Posterior vena cava (tissue), 2 donors: ENCODE data around the gene SPAM1. TPM values are rescaled to one million over a fixed set of nuclear protein-coding genes. Genes with fewer than 3 reads are reported as not detected.
"Not testable (repeated sequence)": the region's sequence is repeated elsewhere in the genome, so short reads cannot be mapped to it uniquely, and the experiment has no call there.

Experiments used
- DNase-seq: peaks from one replicate; pipeline ENCODE4 v3.0.0-alpha.2; 2020; ENCODE audit warnings: low spot score
- intact Hi-C, 2 donors: fragments of 100-400 bp; cut with DNase I; formaldehyde crosslinking; loops; one replicate each; pipeline versions ENCODE4 v1.14.1 to v1.14.2; 2022 to 2023
- total RNA-seq, 2 donors: library from RNA; stranded (reverse); fragmentation: NEBNext Ultra II Directional; extraction: Animal tissue kit (Norgen Biotek cat#: 25700); gene quantifications; one replicate each; pipeline ENCODE4 v1.2.1, GENCODE V29; 2021
- donor health status: DM: yes; HTN: yes; CAD: no.
- donor health status: DM: yes; HTN: yes; CAD: no.

SPAM1 gene
- total RNA-seq, 2 donors from 2014 or later, result not detected

DNA sequence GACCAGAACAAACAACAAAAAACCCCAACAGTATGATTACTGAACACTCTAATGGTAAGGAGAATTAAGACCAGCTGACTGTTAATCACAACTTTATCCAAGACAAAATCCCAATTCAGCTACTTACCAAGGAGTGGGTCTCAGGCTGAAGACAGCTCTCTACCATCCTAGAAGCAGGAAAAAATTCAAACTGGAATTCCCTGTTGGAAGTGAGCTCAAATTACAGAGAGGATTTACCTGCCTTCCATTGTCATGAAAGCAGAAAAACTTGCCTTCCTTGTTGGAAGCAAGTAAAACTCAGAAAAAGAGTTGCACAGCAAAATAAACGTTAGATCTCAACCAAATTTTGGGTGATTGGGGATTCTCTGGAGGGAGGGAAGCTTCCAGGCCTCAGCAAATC is 20.9 kb downstream of the SPAM1 start:
- intact Hi-C loops, result no loop called here
- no peak for DNase-seq

DNA sequence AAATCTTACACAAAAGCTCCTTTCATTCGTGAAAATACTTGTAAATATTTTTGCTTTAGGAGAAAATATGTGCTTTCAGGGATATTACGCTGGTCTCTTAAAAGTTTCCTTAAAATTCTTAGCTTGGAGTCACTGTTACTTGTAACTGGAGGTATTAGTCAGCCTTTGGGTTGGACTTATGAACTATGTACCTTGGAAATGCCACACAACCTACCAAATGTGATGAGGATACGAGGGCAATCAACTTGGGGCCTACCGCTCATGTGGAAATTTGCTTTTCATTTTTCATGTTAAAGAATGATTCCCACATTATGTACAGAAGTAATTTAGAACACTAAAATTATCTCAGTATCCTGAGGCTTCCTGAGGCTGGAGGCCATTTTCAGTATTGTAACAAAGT is 23.1 kb downstream of the SPAM1 start:
- no peak for DNase-seq
- intact Hi-C loops, result no loop called here

DNA sequence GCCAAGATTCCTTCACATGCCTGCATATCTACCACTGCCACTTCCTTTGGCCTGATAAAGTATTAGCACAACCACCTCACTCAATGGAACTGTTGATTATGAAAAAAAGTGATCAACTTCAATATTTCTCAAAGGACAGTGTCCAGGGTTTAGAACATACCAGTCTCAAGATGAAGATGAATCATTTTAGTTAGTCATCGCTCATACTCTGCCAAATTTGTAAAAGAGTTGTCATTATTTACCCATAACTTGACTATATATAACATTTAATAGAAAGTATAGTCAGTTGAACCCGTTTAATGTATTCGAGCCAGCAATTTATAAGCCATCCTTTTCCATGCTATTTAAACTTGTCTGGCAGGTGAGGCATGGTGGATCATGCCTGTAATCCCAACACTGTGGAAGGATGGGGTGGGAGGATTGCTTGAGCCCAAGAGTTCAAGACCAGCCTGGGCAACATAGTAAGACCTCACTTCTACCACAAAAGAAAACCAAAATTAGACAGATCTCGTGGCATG is 33.2 kb downstream of the SPAM1 start:
- no peak for DNase-seq
- intact Hi-C loops, result no loop called here

DNA sequence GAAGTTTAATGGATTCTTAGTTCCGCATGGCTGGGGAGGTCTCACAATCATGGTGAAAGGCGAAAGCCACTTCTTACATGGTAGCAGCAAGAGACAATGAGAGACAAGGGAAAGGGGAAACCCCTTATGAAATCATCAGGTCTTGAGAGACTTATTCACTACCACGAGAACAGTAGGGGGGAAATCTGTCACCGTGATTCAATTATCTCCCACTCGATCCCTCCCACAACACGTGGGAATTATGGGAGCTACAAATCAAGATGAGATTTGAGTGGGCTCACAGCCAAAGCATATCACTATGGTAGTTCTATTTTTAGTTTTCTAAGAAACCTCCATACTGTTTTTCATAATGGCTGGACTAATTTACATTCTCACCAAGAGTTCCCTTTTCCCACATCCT is 36.7 kb downstream of the SPAM1 start:
- intact Hi-C loops, result no loop called here
- DNase-seq, result no peak

DNA sequence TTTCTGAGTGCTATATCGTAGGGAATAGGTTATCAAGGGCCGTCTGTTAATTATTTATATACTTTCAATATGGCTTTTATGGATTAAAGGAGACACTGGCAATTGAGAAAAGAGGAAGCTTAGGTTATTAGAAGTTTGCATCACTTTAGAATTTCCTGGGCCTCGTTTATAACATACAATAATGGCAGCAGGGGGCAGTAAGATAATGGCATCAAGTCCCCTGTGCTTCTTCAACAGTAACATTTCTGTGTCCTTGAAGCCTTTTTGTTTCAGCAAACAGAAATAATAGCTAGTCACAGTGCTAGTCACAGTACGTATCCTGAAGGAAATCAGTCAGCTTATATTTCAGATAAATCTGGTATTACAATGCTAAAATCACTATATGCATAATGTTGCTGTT is 41.9 kb downstream of the SPAM1 start:
- DNase-seq, result no peak
- intact Hi-C loops, result no loop called here

DNA sequence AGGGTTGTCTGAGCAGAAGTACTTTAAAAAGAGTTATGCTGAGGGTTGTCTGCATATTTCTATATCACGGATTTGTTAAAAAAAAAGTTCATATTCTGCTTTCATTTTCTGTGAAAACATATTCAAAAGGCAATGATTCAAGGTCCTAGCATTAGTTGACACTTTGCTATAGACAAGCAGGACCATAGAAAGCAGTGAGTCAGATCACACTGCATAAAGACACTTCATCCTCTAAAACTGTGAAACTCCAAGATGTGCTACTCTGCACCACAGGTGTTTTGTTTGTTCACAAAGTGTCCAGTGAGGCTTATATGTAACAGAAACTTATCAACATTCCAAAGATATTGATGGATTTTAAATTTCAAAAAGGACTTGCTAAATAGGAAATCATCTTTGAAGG is 47.0 kb downstream of the SPAM1 start:
- intact Hi-C loops, result no loop called here
- DNase-seq, result no peak

DNA sequence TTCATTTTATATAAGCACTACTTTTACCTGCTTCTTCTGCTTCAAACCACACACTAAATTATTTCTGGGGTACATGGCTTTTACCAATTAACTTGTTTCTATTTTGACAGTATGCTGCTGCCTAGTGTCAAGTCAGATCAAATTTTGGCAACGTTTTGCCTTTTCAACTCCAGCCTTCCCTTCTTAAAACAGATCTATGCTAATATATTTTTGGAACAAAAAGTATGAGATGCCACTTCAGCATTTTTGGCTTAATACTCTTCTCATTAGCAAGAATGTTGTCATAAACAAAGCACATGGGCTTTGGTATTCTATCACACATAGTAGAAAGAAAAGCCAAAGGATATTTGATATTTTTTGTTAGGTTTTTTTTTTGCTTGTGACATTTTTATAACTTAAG is 47.8 kb downstream of the SPAM1 start:
- no peak for DNase-seq
- intact Hi-C loops, result no loop called here

DNA sequence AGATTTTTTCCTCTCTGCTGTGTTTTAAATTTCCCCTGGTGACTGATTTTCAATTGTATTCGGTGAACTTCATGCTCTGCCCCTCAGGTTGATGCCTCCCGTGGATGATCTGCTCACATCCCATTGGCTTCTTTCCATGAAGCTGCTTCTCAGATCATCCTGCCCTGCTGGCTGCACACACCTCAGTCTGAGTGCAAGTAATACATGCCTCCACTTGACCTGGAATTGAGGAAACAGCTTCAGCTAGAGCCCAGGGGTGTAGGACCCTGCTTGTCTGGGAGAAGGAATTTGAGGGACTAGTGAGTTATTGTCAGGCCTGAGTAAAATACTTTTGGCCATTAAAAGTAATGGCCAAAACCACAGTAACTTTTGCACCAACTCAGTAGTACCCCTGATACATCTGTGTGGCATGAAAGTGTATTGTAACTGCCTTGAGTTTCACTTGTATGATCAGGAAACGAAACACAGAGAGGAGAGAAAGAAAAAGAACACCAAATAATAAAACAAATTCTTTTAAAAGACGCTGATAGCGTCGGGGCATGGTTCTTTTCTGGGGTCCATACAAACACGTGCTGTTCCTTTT is 49.4 kb downstream of the SPAM1 start:
- DNase-seq, result no peak
- intact Hi-C loops, result no loop called here

DNA sequence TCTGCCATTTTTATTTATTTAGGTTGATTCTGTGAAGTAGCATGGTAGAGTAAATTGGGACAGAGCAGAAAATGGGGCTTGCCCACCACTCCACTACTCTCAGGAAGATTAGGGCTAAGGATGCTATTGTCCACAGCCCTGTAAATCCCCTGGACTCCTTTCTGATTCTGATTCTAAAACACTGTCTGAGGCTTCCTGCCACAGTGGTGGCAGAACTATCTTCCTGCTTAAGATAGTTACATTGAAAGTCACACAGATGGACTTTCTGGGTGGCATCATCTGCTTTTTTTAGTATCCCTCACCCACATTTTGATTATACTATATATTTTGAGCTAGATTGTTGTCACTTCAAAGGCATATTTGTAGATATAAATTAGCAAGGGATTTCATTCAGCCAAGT is 50.0 kb downstream of the SPAM1 start:
- intact Hi-C loops, result no loop called here
- no peak for DNase-seq

DNA sequence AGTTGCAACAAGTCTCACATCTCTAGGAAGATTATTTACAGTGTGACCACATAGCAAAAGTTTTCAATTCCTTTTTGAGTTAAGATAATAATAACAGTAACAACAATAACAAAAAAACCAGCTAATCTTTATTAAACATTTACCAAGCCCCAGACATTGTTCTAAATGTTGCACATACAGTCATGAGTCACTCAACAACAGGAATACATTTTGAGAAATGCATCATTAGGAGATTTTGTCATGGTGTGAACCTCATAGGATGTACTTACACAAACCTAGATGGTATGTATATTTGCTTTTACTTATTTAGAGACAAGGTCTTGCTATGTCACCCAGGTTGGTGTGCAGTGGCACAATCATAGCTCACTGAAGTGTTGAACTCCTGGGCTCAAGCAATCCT is 52.0 kb downstream of the SPAM1 start:
- intact Hi-C loops, result no loop called here
- no peak for DNase-seq

DNA sequence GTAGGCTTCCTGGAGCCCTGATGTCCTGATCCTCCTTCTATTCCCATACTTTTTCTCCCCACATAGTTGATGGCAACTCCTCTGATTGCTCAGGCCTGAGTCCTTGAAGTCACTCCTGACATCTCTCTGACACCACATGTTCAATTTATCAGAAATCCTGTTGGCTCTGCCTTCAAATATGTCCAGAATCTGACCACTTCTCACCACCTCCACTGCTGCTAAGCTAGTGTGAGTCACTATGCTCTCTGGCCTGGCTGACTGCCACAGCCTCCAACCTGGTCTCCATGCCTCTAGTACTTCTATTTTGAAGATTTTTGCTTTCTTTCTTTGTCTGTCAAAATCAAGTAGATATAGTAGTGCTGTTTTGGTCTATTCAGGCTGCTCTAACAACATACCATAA is 54.8 kb downstream of the SPAM1 start:
- intact Hi-C loops, result no loop called here
- no peak for DNase-seq

DNA sequence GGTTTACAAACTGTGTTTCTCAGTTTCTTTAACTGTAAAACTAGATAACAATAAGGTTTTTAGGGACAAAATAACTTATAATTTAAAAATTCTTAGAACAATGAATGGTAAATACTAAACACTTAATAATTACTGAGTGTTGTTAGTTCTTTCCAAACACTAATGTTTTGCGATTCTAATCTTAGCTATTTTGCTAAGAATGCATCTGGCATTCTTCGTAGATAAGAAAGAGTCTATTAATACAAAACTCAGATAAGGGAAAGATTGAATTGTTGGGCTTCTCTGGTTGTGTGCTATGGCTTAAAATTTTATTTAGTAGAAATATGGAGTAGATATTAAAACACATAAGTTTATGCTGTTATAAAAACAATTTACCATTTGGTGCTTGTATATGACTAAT is 62.4 kb downstream of the SPAM1 start:
- intact Hi-C loops, result no loop called here
- no peak for DNase-seq

DNA sequence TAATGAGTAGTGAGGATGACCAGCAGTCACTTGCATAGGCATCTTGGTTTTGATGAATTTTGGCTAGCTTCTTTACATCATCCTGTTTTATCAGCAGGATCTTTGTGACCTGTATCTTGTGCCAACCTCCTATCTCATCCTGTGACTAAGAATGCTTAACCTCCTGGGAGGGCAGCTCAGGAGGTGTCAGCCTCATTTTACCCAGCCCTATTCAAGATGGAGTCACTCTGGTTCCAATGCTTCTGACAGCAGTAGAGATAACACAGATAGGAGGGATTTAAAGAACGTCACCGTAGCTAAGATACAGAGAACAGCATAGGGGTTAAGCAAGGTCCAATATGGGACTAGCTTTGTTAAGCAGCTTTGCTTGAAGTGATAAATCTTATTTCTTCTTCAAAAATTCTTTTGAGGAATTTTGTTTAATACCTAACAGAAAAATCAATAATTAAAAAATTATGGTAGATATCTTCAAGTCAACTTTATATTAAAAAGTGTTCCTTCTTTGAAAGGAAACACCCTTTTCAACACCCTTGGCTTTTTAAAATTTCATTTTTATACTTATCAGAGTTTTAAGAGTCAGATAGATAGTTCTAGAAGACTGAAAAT is 68.0 kb downstream of the SPAM1 start:
- no peak for DNase-seq
- intact Hi-C loops, result no loop called here

DNA sequence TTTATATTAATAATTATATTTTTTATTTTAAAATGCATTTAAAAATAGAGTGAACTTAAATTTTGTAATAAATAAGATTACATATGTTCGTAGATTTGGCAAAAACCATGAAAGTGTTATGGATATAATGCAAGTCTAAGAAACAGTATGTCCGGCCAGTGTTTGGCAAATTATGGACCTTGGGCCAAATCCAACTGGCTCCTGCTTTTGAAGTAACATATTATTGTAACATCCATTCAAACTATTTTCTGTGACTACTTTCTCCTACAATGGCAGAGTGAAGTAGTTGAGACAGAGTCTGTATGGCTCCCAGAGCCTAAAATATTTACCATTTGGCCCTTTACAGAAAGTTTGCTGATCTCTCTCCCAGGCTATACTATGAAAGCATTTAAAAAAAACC is 69.0 kb downstream of the SPAM1 start:
- intact Hi-C loops, result no loop called here

DNA sequence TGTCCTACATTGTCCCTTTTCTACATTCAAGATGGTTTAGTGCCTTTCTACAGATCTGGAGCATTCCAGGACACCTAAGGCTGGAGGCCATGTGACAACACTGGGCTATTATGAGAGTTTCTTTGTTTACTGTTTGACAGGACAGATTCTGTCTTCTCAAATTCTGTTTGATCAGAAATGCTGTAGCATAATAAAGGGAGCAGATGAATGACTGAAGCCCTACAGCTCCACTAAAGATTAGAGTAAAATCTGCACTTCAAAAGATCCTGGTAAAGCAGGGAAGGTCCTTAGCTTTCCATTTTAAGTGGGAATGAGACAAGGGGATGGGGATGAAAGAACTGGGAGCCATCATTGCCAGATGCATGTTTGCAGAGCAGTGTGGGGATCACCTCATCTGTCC is 69.4 kb downstream of the SPAM1 start:
- DNase-seq, result no peak
- intact Hi-C loops, result no loop called here

More for the DNA sequence above, 69.0 kb downstream of the SPAM1 start:
- no peak for DNase-seq

DNA sequence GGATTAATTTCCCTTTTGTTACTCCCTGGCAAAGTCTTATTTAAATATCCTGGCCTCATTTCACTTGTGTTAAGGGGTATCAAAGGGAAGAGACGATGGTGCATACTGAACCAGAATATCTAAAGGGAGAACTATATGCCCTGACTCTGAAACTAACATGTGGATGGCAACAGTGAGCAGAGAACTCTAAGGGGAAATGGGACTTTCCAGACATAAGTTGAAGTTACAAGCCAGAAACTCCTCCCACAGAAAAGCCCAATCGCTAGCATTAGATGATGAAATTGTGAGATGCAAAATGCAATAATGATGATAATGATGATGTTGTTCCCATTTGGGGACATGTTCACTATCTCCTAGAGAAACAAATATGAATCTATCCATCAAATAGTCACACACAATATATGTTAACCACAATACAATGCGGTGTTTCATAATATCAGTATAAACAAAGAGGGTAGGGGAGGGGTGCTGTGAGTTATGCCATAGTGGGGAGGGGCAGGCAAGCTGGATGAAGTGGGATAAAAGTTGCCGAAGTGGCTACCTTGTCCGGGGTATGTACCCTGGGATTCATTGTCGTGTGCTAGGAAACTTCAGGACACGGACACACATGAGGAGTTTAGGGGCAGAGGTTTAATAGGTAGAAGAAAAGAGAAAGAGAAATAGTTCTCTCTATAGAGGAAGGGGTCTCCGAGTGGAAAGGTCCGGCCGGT is 70.7 kb downstream of the SPAM1 start:
- DNase-seq, result no peak
- intact Hi-C loops, result no loop called here

DNA sequence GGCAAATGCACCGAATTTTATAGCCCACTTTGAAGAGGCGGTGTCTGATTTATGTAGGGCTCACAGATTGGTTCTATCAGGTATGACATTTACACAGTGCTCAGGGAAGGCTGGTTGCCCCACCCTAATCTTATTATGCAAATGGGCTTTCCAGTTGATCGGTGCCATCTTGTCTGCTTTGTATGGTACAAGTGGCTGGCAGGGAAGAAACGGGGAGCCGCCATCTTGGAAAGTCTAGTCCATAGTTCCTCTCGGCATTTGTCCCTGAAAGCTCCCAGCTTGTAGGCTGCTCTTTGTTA is 71.2 kb downstream of the SPAM1 start:
- no peak for DNase-seq
- intact Hi-C loops, result no loop called here

DNA sequence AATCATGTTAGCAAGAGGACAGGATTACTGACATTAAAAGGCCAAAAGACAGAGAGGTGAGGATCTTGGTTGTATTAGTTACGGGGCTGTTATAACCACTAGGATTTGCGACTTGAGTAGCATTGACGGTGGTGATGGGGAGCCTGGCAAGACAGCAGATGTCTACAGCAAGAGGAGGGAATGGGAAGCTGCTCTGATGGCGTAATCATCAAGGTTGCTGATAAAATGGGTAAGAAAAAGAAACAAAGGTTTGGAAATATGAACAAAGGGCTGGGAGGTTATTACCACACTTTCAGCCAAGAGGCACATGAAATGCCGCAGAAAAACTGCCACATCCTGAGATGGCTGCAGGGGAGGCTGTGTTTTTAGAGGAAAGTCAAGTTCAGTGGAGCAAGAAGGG is 73.9 kb downstream of the SPAM1 start:
- intact Hi-C loops, result no loop called here
- no peak for DNase-seq

DNA sequence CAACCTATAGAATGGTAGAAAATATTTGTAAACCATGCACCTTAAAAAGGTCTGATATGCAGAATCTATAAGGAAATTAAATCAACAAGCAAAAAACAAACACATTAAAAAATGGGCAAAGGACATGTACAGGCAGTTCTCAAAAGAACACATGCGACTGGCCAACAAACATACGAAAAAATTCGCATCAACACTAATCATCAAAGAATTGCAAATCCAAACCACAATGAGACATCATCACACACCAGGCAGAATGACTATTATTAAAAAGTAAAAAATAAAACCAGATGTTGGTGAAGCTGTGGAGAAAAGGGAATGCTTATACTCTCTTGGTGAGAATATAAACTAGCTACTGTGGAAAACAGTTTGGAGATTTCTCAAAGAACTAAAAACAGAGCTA is 74.7 kb downstream of the SPAM1 start:
- intact Hi-C loops, result no loop called here
- no peak for DNase-seq

DNA sequence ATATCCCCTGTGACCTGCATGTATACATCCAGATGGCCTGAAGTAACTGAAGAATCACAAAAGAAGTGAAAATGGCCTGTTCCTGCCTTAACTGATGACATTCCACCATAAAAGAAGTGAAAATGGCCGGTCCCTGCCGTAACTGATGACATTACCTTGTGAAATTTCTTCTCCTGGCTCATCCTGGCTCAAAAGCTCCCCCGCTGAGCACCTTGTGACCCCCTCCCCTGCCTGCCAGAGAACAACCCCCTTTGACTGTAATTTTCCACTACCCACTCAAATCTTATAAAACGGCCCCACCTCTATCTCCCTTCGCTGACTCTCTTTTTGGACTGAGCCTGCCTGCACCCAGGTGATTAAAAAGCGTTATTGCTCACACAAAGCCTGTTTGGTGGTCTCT is 83.3 kb downstream of the SPAM1 start:
- intact Hi-C loops, DNase-seq: not testable (repeated sequence)

DNA sequence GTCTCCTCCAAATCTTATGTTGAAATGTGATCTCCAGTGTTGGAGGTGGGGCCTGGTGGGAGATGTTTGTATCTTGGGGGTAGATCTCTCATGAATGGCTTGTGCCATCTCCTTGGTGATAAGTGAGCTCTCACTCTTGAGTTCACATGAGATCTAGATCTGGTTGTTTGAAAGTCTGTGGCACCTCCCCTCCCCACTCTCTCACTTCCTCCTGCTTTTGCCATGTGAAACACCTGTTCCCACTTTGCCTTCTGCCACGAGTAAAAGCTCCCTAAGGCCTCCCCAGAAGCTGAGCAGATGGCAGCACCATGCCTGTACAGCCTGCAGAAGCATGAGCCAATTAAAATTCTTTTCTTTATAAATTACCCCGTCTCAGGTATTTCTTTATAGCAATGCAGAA is 84.3 kb downstream of the SPAM1 start:
- no peak for DNase-seq
- intact Hi-C loops, result no loop called here
